H1 (cell line): Measurements from ENCODE around the gene CNTF. TPM values are rescaled to one million over a fixed set of nuclear protein-coding genes. Genes with fewer than 3 reads are reported as not detected.

ENCODE experiments used
- CTCF ChIA-PET: fragments of 300-600 bp; sonication (Branson Sonifier 250); formaldehyde crosslinking; loops from one replicate; lab custom pipeline; 2021; ENCODE audit not compliant: partially characterized antibody; lab: Charles Lee
- POLR2A ChIA-PET: fragments of 300-600 bp; sonication (Branson Sonifier 250); formaldehyde crosslinking; loops from one replicate; lab custom pipeline; 2021; ENCODE audit warnings: inconsistent platforms; ENCODE audit not compliant: partially characterized antibody; lab: Charles Lee
- DNase-seq, 2 experiments: peaks; one replicate each; pipeline versions ENCODE4 v3.0.0 to v3.0.0-alpha.2; 2010 to 2022; ENCODE audit warnings: low spot score in 2 of 2, low read depth in 1 of 2, mixed read lengths in 1 of 2
- FAIRE-seq: peaks from 2 replicates; lab custom pipeline; 2011; peaks lifted over from hg19 to GRCh38; lab: Jason Lieb, UNC
- H2AFZ ChIP-seq: 2 replicates; pipeline ENCODE4 v1.8.1; 2012; ENCODE audit warnings: low read length, inconsistent platforms
- H2AK5ac ChIP-seq: 2 replicates; pipeline ENCODE4 v1.6.1; 2013; ENCODE audit warnings: low read depth, low read length
- H2BK120ac ChIP-seq: replicated peaks from 2 replicates; pipeline ENCODE3; 2013; ENCODE audit warnings: low read depth, low read length, inconsistent platforms
- H2BK12ac ChIP-seq: 2 replicates; pipeline ENCODE4 v1.6.1; 2013; ENCODE audit warnings: low read depth, low read length
- H2BK15ac ChIP-seq: 2 replicates; pipeline ENCODE4 v1.6.1; 2013; ENCODE audit warnings: low read length
- H2BK20ac ChIP-seq: 2 replicates; pipeline ENCODE4 v1.6.1; 2013; ENCODE audit warnings: low read length
- H2BK5ac ChIP-seq: 2 replicates; pipeline ENCODE4 v1.6.1; 2013; ENCODE audit warnings: low read depth, low read length
- H3K14ac ChIP-seq: 2 replicates; pipeline ENCODE4 v1.6.1; 2013; ENCODE audit warnings: inconsistent platforms; ENCODE audit not compliant: insufficient read length
- H3K18ac ChIP-seq: 2 replicates; pipeline ENCODE4 v1.6.1; 2013; ENCODE audit warnings: low read length; ENCODE audit errors: extremely low read depth
- H3K23ac ChIP-seq: 2 replicates; pipeline ENCODE4 v1.6.1; 2013; ENCODE audit warnings: inconsistent platforms; ENCODE audit not compliant: insufficient read length
- H3K23me2 ChIP-seq: 2 replicates; pipeline ENCODE4 v1.6.1; 2013; ENCODE audit warnings: low read depth, low read length
- H3K27ac ChIP-seq: 2 replicates; pipeline ENCODE4 v1.6.1; 2011; ENCODE audit warnings: low read depth, low read length, inconsistent platforms
- H3K27me3 ChIP-seq, 4 experiments: replicated peaks in 1 of 4; 1 replicate in 1 of 4; 2 replicates in 3 of 4; pipeline versions ENCODE4 v1.6.1 to v1.8.1; 2011 to 2013; ENCODE audit warnings: low read length in 3 of 4, mild to moderate bottlenecking in 3 of 4, inconsistent platforms in 2 of 4, mixed read lengths in 2 of 4, moderate library complexity in 1 of 4; ENCODE audit not compliant: control insufficient read depth in 3 of 4, insufficient read depth in 3 of 4; ENCODE audit errors: extremely low read depth in 1 of 4
- H3K36me3 ChIP-seq, 4 experiments: 2 replicates each; pipeline versions ENCODE4 v1.6.1 to v1.8.1; 2011 to 2013; ENCODE audit warnings: mild to moderate bottlenecking in 4 of 4, low read length in 3 of 4, moderate library complexity in 2 of 4, control low read depth in 1 of 4, inconsistent platforms in 1 of 4; ENCODE audit not compliant: insufficient read depth in 4 of 4, control insufficient read depth in 2 of 4
- H3K4ac ChIP-seq: replicated peaks from 2 replicates; pipeline ENCODE3; 2013; ENCODE audit warnings: low read length, low read depth, mixed read lengths, inconsistent platforms; ENCODE audit not compliant: insufficient read length
- H3K4me1 ChIP-seq, 4 experiments: replicated peaks in 1 of 4; 1 replicate in 1 of 4; 2 replicates in 3 of 4; pipeline versions ENCODE4 v1.6.1 to v1.8.1; 2011 to 2013; ENCODE audit warnings: low read length in 3 of 4, inconsistent platforms in 2 of 4, mixed read lengths in 1 of 4; ENCODE audit not compliant: insufficient read depth in 4 of 4, control insufficient read depth in 3 of 4
- H3K4me2 ChIP-seq, 2 experiments: 2 replicates each; pipeline versions ENCODE4 v1.6.1 to v1.8.1; 2011 to 2013; ENCODE audit warnings: low read depth in 2 of 2, low read length in 2 of 2, control low read depth in 1 of 2, inconsistent platforms in 1 of 2, mild to moderate bottlenecking in 1 of 2; ENCODE audit not compliant: insufficient read depth in 1 of 2
- H3K4me3 ChIP-seq, 4 experiments: fragments of 200-600, 300-600 bp in 1 of 4; sonication (generic), shearing (Covaris generic), sonication (Bioruptor Twin) in 1 of 4; 2 replicates each; pipeline versions ENCODE4 v1.5.1 to v1.8.1; 2011 to 2016; ENCODE audit warnings: low read length in 4 of 4, low read depth in 3 of 4, control low read depth in 2 of 4, inconsistent platforms in 2 of 4, mild to moderate bottlenecking in 2 of 4, mixed read lengths in 1 of 4, moderate library complexity in 1 of 4; ENCODE audit not compliant: insufficient read depth in 2 of 4; ENCODE audit errors: extremely low read depth in 1 of 4
- H3K56ac ChIP-seq: replicated peaks from 2 replicates; pipeline ENCODE3; 2013; ENCODE audit warnings: low read depth, mild to moderate bottlenecking, mixed read lengths, low read length, inconsistent platforms; ENCODE audit not compliant: insufficient read length
- H3K79me1 ChIP-seq: 2 replicates; pipeline ENCODE4 v1.6.1; 2013; ENCODE audit warnings: low read depth, low read length, control low read depth
- H3K79me2 ChIP-seq, 2 experiments: 2 replicates each; pipeline versions ENCODE4 v1.6.1 to v1.8.1; 2012 to 2013; ENCODE audit warnings: low read length in 2 of 2, mild to moderate bottlenecking in 2 of 2, inconsistent platforms in 1 of 2; ENCODE audit not compliant: insufficient read depth in 2 of 2, control insufficient read depth in 1 of 2
- H3K9ac ChIP-seq, 4 experiments: replicated peaks in 1 of 4; 1 replicate in 1 of 4; 2 replicates in 3 of 4; pipeline versions ENCODE4 v1.6.1 to v1.8.1; 2011 to 2013; ENCODE audit warnings: low read depth in 3 of 4, low read length in 3 of 4, control low read depth in 2 of 4, mild to moderate bottlenecking in 2 of 4, moderate library complexity in 2 of 4, inconsistent platforms in 1 of 4; ENCODE audit errors: extremely low read depth in 1 of 4
- H3K9me3 ChIP-seq, 2 experiments: 2 replicates each; pipeline versions ENCODE4 v1.6.1 to v1.8.1; 2012 to 2013; ENCODE audit warnings: mild to moderate bottlenecking in 2 of 2, moderate library complexity in 2 of 2, control low read depth in 1 of 2, inconsistent platforms in 1 of 2, low read depth in 1 of 2, low read length in 1 of 2, mixed read lengths in 1 of 2; ENCODE audit not compliant: insufficient read depth in 2 of 2
- H4K20me1 ChIP-seq, 2 experiments: replicated peaks in 1 of 2; 2 replicates each; pipeline versions ENCODE3 to v1.8.1; 2011 to 2013; ENCODE audit warnings: inconsistent platforms in 2 of 2, low read length in 2 of 2, mild to moderate bottlenecking in 1 of 2; ENCODE audit not compliant: insufficient read depth in 2 of 2, control insufficient read depth in 1 of 2
- H4K5ac ChIP-seq: 2 replicates; pipeline ENCODE4 v1.6.1; 2013; ENCODE audit warnings: low read length, low read depth, mixed read lengths, inconsistent platforms; ENCODE audit not compliant: insufficient read length
- H4K8ac ChIP-seq: 2 replicates; pipeline ENCODE4 v1.8.0; 2013; ENCODE audit warnings: mild to moderate bottlenecking, moderate library complexity, low read length, inconsistent platforms; ENCODE audit not compliant: insufficient read depth; ENCODE audit errors: extremely low read depth
- H4K91ac ChIP-seq: replicated peaks from 2 replicates; pipeline ENCODE3; 2013; ENCODE audit warnings: low read length, mixed read lengths, inconsistent platforms; ENCODE audit not compliant: insufficient read length
- KDM4A ChIP-seq: IDR thresholded peaks from one replicate; pipeline ENCODE4 v1.7.1; 2012; ENCODE audit warnings: low read depth, mild to moderate bottlenecking, moderate library complexity, low read length, inconsistent platforms; ENCODE audit not compliant: severe bottlenecking
- KDM5A ChIP-seq: fragments of 200-600 bp; IDR thresholded peaks from 2 replicates; pipeline ENCODE4 v1.7.1; 2012; ENCODE audit warnings: mild to moderate bottlenecking, low read length, inconsistent platforms, mixed read lengths
- PHF8 ChIP-seq: fragments of 200-600 bp; sonication (generic); conservative IDR thresholded peaks from 2 replicates; pipeline ENCODE4 v1.7.1; 2012; ENCODE audit warnings: low read depth, mild to moderate bottlenecking, inconsistent platforms, low read length, moderate library complexity
- POLR2AphosphoS5 ChIP-seq: IDR thresholded peaks from 2 replicates; pipeline ENCODE4 v1.6.1; 2011; ENCODE audit warnings: low read depth, low read length
- TAF7 ChIP-seq: optimal IDR thresholded peaks from 2 replicates; pipeline ENCODE3; 2011; ENCODE audit warnings: low read depth, mild to moderate bottlenecking, inconsistent platforms, low read length, moderate library complexity, borderline replicate concordance
- WGBS, 2 experiments: shearing (Covaris generic) in 1 of 2; methylation state at CpG; one replicate each; pipeline versions ENCODE4 v1.1.6 to v1.1.7; 2013 to 2015; ENCODE audit warnings: low lambda C conversion rate in 2 of 2, mixed read lengths in 2 of 2, inconsistent platforms in 1 of 2, low coverage in 1 of 2, missing lambda C conversion rate in 1 of 2; ENCODE audit not compliant: insufficient replicate concordance in 2 of 2, insufficient coverage in 1 of 2, insufficient read length in 1 of 2; ENCODE audit errors: extremely low coverage in 1 of 2, missing lambda C conversion rate in 1 of 2; 5-methylcytosine and 5-hydroxymethylcytosine counted together
- polyA plus RNA-seq, 7 experiments: library from polyadenylated mRNA; depleted of rRNA in 3 of 7; stranded (reverse) in 5 of 7; unstranded in 2 of 7; fragments of >200 nt in 5 of 7; fragments of 200-250 nt in 2 of 7; gene quantifications; 1 replicate in 5 of 7; 2 replicates in 1 of 7; 4 replicates in 1 of 7; pipeline versions ENCODE4 v1.2.1 to v1.2.3, GENCODE V29; 2011 to 2013; ENCODE audit warnings: missing spikeins in 2 of 7, mixed read lengths in 2 of 7
- total RNA-seq: library from RNA; stranded (reverse); fragmentation: NEBNext Ultra II Directional; extraction: Animal tissue kit (Norgen Biotek cat#: 25700); gene quantifications from 2 replicates; pipeline ENCODE4 v1.2.1, GENCODE V29; 2021
- TF ChIP-seq, protein P1 (sequence below): IDR thresholded peaks from 2 replicates; pipeline ENCODE4 v1.6.1; 2011; ENCODE audit warnings: low read length, improper control_type of control experiment

The CNTF gene
- total and polyA plus RNA-seq, 2 of the 8 experiments (the other 6 are each of a cell fraction or from before 2014, with no cell fraction given) = 0.41 to 1.5 TPM

DNA sequence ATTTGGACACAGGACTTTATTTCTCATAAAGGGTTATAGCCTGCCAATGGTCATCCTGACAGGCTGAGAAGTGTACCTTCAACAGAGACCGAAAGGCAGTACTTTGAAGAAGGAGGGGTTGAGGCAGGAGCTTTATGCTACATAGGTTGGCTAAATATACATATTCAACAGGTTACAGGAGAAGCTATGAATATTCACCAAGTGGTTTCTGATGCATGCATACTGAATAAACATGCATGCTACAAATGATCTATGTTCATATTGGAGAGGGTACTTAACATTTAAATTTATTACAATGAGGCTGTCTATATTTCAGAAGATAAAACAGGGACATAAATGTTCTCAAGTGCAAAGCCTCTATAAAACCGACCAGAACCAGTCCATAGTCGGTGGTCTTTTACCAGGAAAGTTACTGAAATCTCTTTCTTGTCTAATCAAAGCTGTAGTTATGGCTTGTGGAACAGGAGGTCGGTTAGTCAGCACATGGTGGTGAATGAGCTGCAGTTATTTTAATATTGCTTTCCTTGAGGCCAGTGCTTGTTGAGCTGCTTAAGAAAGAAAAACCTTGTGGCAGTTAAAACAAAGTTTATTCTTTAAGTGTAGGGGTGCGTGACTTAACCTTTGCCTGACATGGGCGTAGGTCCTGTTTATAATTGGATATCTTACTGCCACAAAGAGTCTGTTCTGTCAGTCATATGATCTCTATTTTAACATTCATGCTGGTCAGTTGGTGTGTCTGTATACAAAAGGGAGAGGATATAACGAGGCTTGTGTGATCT lies 19.5 kb downstream of the CNTF start:
- Histone ChIP-seq H3K36me3 (no peaks in the 10 kb centered on the region), H3K56ac (no peak overlapping the region), H2AFZ (no peak overlapping the region), H3K4me2 (no peak overlapping the region), H3K27ac (no peak overlapping the region), H2AK5ac (no peak overlapping the region), H3K9me3 (peaks cover 16 to 17% of the 10 kb centered on the region in 2 experiments), H4K5ac (no peak overlapping the region), H3K23ac (no peak overlapping the region), H2BK120ac (no peak overlapping the region), H4K8ac (no peak overlapping the region), H2BK12ac (no peak overlapping the region), H3K4ac (no peak overlapping the region), H3K4me3 (no peak overlapping the region), H3K79me1 (no peaks in the 10 kb centered on the region), H4K20me1 (no peaks in the 10 kb centered on the region), H3K9ac (no peak overlapping the region), H2BK5ac (no peak overlapping the region), H2BK15ac (no peak overlapping the region), H3K4me1 (no peaks in the 10 kb centered on the region), H3K27me3 (no peaks in the 10 kb centered on the region; a peak in 1 of 7 replicates), H4K91ac (no peak overlapping the region), H3K18ac (no peak overlapping the region), H3K79me2 (no peaks in the 10 kb centered on the region), H3K23me2 (no peaks in the 10 kb centered on the region), H3K14ac (no peak overlapping the region), H2BK20ac (peak overlapping the region; percentile 21; the same call in 1 of the 2 replicates)
- WGBS, 2 experiments = 86% methylated on average over 7 of the region's 7 CpGs; no CpG with 5 or more reads in 1 of the 2 experiments
- TF ChIP-seq KDM5A (no peak), POLR2AphosphoS5 (no peak), KDM4A (no peak), PHF8 (no peak), TAF7 (no peak)
- TF ChIP-seq, protein P1, sequence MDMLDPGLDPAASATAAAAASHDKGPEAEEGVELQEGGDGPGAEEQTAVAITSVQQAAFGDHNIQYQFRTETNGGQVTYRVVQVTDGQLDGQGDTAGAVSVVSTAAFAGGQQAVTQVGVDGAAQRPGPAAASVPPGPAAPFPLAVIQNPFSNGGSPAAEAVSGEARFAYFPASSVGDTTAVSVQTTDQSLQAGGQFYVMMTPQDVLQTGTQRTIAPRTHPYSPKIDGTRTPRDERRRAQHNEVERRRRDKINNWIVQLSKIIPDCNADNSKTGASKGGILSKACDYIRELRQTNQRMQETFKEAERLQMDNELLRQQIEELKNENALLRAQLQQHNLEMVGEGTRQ = no peak
- FAIRE-seq (no peak), DNase-seq (no peak)
- ChIA-PET CTCF (interaction anchor here (1.0 to 1.9 kb wide), 4 partner anchors 12 to 411 kb away, joined by 3 to 5 read pairs (median 4); no protein-coding TSS in a partner anchor), POLR2A (no interaction called here)
